Liver (tissue), 3 donors: ENCODE measurements around the gene FMR1.
A peak's percentile ranks its signal among the peaks of the same experiment; 100 is the strongest.

ENCODE experiments used
- EGR1 ChIP-seq, 2 donors: IDR thresholded peaks; 2 replicates each; pipeline ENCODE4 v1.6.1; 2016 to 2018; ENCODE audit warnings: antibody characterized with exemption in 2 of 2, low read depth in 2 of 2
- FOXA1 ChIP-seq: IDR thresholded peaks from 2 replicates; pipeline ENCODE4 v1.6.1; 2016; ENCODE audit warnings: antibody characterized with exemption
- GABPA ChIP-seq, 2 donors: IDR thresholded peaks in 1 of 2; conservative IDR thresholded peaks in 1 of 2; 2 replicates each; pipeline ENCODE4 v1.6.1; 2016; ENCODE audit warnings: antibody characterized with exemption in 2 of 2, mild to moderate bottlenecking in 1 of 2, moderate library complexity in 1 of 2
- RAD21 ChIP-seq, 2 donors: IDR thresholded peaks; 2 replicates each; pipeline ENCODE4 v1.6.1; 2016; ENCODE audit warnings: antibody characterized with exemption in 2 of 2, mild to moderate bottlenecking in 2 of 2
- RXRA ChIP-seq, 2 donors: IDR thresholded peaks; 2 replicates each; pipeline ENCODE4 v1.6.1; 2017 to 2018; ENCODE audit warnings: antibody characterized with exemption in 2 of 2, mild to moderate bottlenecking in 1 of 2
- SP1 ChIP-seq: IDR thresholded peaks from 2 replicates; pipeline ENCODE4 v1.6.1; 2018; ENCODE audit warnings: antibody characterized with exemption, mild to moderate bottlenecking
- TAF1 ChIP-seq: conservative IDR thresholded peaks from 2 replicates; pipeline ENCODE4 v1.6.1; 2016; ENCODE audit warnings: antibody characterized with exemption, mild to moderate bottlenecking
- YY1 ChIP-seq: IDR thresholded peaks from 2 replicates; pipeline ENCODE4 v1.6.1; 2016; ENCODE audit warnings: antibody characterized with exemption, mild to moderate bottlenecking
- TF ChIP-seq, protein P1 (sequence below): fragments of 150-350 bp; IDR thresholded peaks from 2 replicates; pipeline ENCODE4 v1.5.1; 2017; ENCODE audit warnings: improper control_type of control experiment, low read depth, low read length; ENCODE audit not compliant: missing input control
- TF ChIP-seq, protein P2 (sequence below): IDR thresholded peaks from 2 replicates; pipeline ENCODE4 v1.6.1; 2016; ENCODE audit warnings: antibody characterized with exemption, mild to moderate bottlenecking
- TF ChIP-seq, protein P3 (sequence below): IDR thresholded peaks from 2 replicates; pipeline ENCODE4 v1.6.1; 2016; ENCODE audit warnings: antibody characterized with exemption
- TF ChIP-seq, protein P4 (sequence below): IDR thresholded peaks from 2 replicates; pipeline ENCODE4 v1.6.1; 2016; ENCODE audit warnings: antibody characterized with exemption
- TF ChIP-seq, protein P5 (sequence below): IDR thresholded peaks from 2 replicates; pipeline ENCODE4 v1.6.1; 2016; ENCODE audit warnings: antibody characterized with exemption
- donor health status: healthy.
- donor health status: healthy.

DNA sequence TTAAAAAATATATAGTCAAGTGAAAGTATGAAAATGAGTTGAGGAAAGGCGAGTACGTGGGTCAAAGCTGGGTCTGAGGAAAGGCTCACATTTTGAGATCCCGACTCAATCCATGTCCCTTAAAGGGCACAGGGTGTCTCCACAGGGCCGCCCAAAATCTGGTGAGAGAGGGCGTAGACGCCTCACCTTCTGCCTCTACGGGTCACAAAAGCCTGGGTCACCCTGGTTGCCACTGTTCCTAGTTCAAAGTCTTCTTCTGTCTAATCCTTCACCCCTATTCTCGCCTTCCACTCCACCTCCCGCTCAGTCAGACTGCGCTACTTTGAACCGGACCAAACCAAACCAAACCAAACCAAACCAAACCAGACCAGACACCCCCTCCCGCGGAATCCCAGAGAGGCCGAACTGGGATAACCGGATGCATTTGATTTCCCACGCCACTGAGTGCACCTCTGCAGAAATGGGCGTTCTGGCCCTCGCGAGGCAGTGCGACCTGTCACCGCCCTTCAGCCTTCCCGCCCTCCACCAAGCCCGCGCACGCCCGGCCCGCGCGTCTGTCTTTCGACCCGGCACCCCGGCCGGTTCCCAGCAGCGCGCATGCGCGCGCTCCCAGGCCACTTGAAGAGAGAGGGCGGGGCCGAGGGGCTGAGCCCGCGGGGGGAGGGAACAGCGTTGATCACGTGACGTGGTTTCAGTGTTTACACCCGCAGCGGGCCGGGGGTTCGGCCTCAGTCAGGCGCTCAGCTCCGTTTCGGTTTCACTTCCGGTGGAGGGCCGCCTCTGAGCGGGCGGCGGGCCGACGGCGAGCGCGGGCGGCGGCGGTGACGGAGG is at the start of gene FMR1:
- TF ChIP-seq, protein P1, sequence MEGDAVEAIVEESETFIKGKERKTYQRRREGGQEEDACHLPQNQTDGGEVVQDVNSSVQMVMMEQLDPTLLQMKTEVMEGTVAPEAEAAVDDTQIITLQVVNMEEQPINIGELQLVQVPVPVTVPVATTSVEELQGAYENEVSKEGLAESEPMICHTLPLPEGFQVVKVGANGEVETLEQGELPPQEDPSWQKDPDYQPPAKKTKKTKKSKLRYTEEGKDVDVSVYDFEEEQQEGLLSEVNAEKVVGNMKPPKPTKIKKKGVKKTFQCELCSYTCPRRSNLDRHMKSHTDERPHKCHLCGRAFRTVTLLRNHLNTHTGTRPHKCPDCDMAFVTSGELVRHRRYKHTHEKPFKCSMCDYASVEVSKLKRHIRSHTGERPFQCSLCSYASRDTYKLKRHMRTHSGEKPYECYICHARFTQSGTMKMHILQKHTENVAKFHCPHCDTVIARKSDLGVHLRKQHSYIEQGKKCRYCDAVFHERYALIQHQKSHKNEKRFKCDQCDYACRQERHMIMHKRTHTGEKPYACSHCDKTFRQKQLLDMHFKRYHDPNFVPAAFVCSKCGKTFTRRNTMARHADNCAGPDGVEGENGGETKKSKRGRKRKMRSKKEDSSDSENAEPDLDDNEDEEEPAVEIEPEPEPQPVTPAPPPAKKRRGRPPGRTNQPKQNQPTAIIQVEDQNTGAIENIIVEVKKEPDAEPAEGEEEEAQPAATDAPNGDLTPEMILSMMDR: no peak
- peak in 1 of 2 donors; percentile 46 for TF ChIP-seq GABPA (IDR thresholded peaks at IDR 0.05 in 1 of 2, conservative IDR thresholded peaks at IDR 0.05 in 1 of 2)
- TF ChIP-seq, protein P2, sequence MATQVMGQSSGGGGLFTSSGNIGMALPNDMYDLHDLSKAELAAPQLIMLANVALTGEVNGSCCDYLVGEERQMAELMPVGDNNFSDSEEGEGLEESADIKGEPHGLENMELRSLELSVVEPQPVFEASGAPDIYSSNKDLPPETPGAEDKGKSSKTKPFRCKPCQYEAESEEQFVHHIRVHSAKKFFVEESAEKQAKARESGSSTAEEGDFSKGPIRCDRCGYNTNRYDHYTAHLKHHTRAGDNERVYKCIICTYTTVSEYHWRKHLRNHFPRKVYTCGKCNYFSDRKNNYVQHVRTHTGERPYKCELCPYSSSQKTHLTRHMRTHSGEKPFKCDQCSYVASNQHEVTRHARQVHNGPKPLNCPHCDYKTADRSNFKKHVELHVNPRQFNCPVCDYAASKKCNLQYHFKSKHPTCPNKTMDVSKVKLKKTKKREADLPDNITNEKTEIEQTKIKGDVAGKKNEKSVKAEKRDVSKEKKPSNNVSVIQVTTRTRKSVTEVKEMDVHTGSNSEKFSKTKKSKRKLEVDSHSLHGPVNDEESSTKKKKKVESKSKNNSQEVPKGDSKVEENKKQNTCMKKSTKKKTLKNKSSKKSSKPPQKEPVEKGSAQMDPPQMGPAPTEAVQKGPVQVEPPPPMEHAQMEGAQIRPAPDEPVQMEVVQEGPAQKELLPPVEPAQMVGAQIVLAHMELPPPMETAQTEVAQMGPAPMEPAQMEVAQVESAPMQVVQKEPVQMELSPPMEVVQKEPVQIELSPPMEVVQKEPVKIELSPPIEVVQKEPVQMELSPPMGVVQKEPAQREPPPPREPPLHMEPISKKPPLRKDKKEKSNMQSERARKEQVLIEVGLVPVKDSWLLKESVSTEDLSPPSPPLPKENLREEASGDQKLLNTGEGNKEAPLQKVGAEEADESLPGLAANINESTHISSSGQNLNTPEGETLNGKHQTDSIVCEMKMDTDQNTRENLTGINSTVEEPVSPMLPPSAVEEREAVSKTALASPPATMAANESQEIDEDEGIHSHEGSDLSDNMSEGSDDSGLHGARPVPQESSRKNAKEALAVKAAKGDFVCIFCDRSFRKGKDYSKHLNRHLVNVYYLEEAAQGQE: peak; percentile 31
- no peak for TF ChIP-seq RAD21 (IDR thresholded peaks at IDR 0.05)
- TF ChIP-seq TAF1: peak; percentile 37
- TF ChIP-seq YY1: no peak
- TF ChIP-seq, protein P3, sequence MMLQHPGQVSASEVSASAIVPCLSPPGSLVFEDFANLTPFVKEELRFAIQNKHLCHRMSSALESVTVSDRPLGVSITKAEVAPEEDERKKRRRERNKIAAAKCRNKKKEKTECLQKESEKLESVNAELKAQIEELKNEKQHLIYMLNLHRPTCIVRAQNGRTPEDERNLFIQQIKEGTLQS: no peak
- peak; percentile 39 for TF ChIP-seq SP1
- TF ChIP-seq, protein P4, sequence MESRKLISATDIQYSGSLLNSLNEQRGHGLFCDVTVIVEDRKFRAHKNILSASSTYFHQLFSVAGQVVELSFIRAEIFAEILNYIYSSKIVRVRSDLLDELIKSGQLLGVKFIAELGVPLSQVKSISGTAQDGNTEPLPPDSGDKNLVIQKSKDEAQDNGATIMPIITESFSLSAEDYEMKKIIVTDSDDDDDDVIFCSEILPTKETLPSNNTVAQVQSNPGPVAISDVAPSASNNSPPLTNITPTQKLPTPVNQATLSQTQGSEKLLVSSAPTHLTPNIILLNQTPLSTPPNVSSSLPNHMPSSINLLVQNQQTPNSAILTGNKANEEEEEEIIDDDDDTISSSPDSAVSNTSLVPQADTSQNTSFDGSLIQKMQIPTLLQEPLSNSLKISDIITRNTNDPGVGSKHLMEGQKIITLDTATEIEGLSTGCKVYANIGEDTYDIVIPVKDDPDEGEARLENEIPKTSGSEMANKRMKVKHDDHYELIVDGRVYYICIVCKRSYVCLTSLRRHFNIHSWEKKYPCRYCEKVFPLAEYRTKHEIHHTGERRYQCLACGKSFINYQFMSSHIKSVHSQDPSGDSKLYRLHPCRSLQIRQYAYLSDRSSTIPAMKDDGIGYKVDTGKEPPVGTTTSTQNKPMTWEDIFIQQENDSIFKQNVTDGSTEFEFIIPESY: peak; percentile 18
- TF ChIP-seq, protein P5, sequence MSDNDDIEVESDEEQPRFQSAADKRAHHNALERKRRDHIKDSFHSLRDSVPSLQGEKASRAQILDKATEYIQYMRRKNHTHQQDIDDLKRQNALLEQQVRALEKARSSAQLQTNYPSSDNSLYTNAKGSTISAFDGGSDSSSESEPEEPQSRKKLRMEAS: no peak
- TF ChIP-seq EGR1 (IDR thresholded peaks at IDR 0.05; ENCODE audit: low read depth in 2 of 2): no peak
- peak; percentile 36 for TF ChIP-seq FOXA1
- TF ChIP-seq RXRA (IDR thresholded peaks at IDR 0.05): peak in 1 of 2 donors; percentile 33
